WTC11 (cell line): Measurements from ENCODE around the gene NFATC2IP. TPM values are rescaled to one million over a fixed set of nuclear protein-coding genes. Genes with fewer than 3 reads are reported as not detected.

Source experiments
- ATAC-seq: fragments of 200-7000 bp; cut with Tn5 transposase; 2 replicates; pipeline ENCODE4 v1.10.0; 2021; ENCODE audit warnings: mild to moderate bottlenecking, moderate library complexity
- CTCF ChIA-PET: fragments of 300-600 bp; sonication (Branson Sonifier 250); formaldehyde crosslinking; loops from one replicate; lab custom pipeline; 2021; ENCODE audit warnings: antibody characterized with exemption; lab: Charles Lee
- POLR2A ChIA-PET: fragments of 350-600 bp; sonication (Branson Sonifier 250); formaldehyde crosslinking; loops from one replicate; lab custom pipeline; 2021; ENCODE audit warnings: antibody characterized with exemption; lab: Charles Lee
- DNase-seq: peaks from one replicate; pipeline ENCODE4 v3.0.0; 2021; ENCODE audit warnings: low spot score
- H3K27ac Mint-ChIP-seq: 2 replicates; pipeline ENCODE4 v1.8.0; 2021; ENCODE audit warnings: mixed read lengths
- H3K27me3 Mint-ChIP-seq: 2 replicates; pipeline ENCODE4 v1.8.0; 2021; ENCODE audit warnings: low read depth, mild to moderate bottlenecking, moderate library complexity, mixed read lengths
- H3K36me3 Mint-ChIP-seq: 2 replicates; pipeline ENCODE4 v1.8.0; 2021; ENCODE audit warnings: mixed read lengths
- H3K4me1 Mint-ChIP-seq: 2 replicates; pipeline ENCODE4 v1.8.0; 2022; ENCODE audit warnings: mixed read lengths
- H3K4me3 Mint-ChIP-seq: 2 replicates; pipeline ENCODE4 v1.8.0; 2021; ENCODE audit warnings: mild to moderate bottlenecking, moderate library complexity, mixed read lengths
- H3K9me3 Mint-ChIP-seq: 2 replicates; pipeline ENCODE4 v1.8.0; 2021; ENCODE audit warnings: mixed read lengths
- CREM ChIP-seq: sonication (generic); formaldehyde crosslinking; IDR thresholded peaks from 2 replicates; pipeline ENCODE4 v1.8.1; 2022; ENCODE audit warnings: mild to moderate bottlenecking, missing genetic modification reagents, moderate library complexity
- JAZF1 ChIP-seq: fragments of 250-450 bp; sonication (Bioruptor Pico); IDR thresholded peaks from 2 replicates; pipeline ENCODE4 v1.9.0; 2021; ENCODE audit warnings: moderate library complexity, mild to moderate bottlenecking, inconsistent platforms
- NFATC4 ChIP-seq: fragments of 250-450 bp; sonication (Bioruptor Pico); IDR thresholded peaks from 2 replicates; pipeline ENCODE4 v1.9.0; 2021; ENCODE audit warnings: mild to moderate bottlenecking
- NFE2L1 ChIP-seq: sonication (generic); formaldehyde crosslinking; IDR thresholded peaks from 2 replicates; pipeline ENCODE4 v1.8.1; 2023; ENCODE audit warnings: missing genetic modification reagents
- PRRX2 ChIP-seq: fragments of 250-450 bp; sonication (Bioruptor Pico); IDR thresholded peaks from 2 replicates; pipeline ENCODE4 v1.8.0; 2021; ENCODE audit warnings: mild to moderate bottlenecking
- SMAD4 ChIP-seq: sonication (generic); formaldehyde crosslinking; IDR thresholded peaks from 2 replicates; pipeline ENCODE4 v1.8.0; 2022; ENCODE audit warnings: mild to moderate bottlenecking, missing genetic modification reagents
- SOX15 ChIP-seq: fragments of 250-450 bp; sonication (Bioruptor Pico); IDR thresholded peaks from 2 replicates; pipeline ENCODE4 v1.9.0; 2021; ENCODE audit warnings: mild to moderate bottlenecking
- SP1 ChIP-seq: sonication (generic); formaldehyde crosslinking; conservative IDR thresholded peaks from 2 replicates; pipeline ENCODE4 v1.8.1; 2022; ENCODE audit warnings: missing genetic modification reagents
- TCF7 ChIP-seq: sonication (generic); formaldehyde crosslinking; IDR thresholded peaks from 2 replicates; pipeline ENCODE4 v1.8.0; 2022; ENCODE audit warnings: mild to moderate bottlenecking, low read depth, missing genetic modification reagents, moderate library complexity
- total RNA-seq: library from RNA; stranded (reverse); gene quantifications from 3 replicates; pipeline ENCODE4 v1.2.3, GENCODE V29; 2021
- TF ChIP-seq, protein P1 (sequence below): sonication (generic); formaldehyde crosslinking; IDR thresholded peaks from 2 replicates; pipeline ENCODE4 v1.8.0; 2023; ENCODE audit warnings: missing genetic modification reagents
- TF ChIP-seq, protein P2 (sequence below): sonication (generic); formaldehyde crosslinking; IDR thresholded peaks from 2 replicates; pipeline ENCODE4 v1.8.1; 2023; ENCODE audit warnings: mild to moderate bottlenecking, missing genetic modification reagents, moderate library complexity
- TF ChIP-seq, protein P3 (sequence below): sonication (generic); formaldehyde crosslinking; conservative IDR thresholded peaks from 2 replicates; pipeline ENCODE4 v1.8.1; 2022; ENCODE audit warnings: mild to moderate bottlenecking, missing genetic modification reagents
- TF ChIP-seq, protein P4 (sequence below): sonication (generic); formaldehyde crosslinking; IDR thresholded peaks from 2 replicates; pipeline ENCODE4 v1.8.1; 2022; ENCODE audit warnings: mild to moderate bottlenecking, missing genetic modification reagents, moderate library complexity, borderline replicate concordance
- TF ChIP-seq, protein P5 (sequence below): sonication (generic); formaldehyde crosslinking; IDR thresholded peaks from 2 replicates; pipeline ENCODE4 v1.8.0; 2022; ENCODE audit warnings: mild to moderate bottlenecking, missing genetic modification reagents
- TF ChIP-seq, protein P6 (sequence below): fragments of 250-450 bp; sonication (Bioruptor Pico); IDR thresholded peaks from 2 replicates; pipeline ENCODE4 v1.9.0; 2021; ENCODE audit warnings: mild to moderate bottlenecking
- TF ChIP-seq, protein P7 (sequence below): fragments of 250-450 bp; sonication (Bioruptor Pico); IDR thresholded peaks from 2 replicates; pipeline ENCODE4 v1.9.0; 2021; ENCODE audit warnings: mild to moderate bottlenecking
- TF ChIP-seq, protein P8 (sequence below): fragments of 250-450 bp; sonication (Bioruptor Pico); IDR thresholded peaks from 2 replicates; pipeline ENCODE4 v2.1.2; 2022; ENCODE audit warnings: mild to moderate bottlenecking, moderate library complexity

Gene NFATC2IP
- total RNA-seq, 1 experiment from 2014 or later: 66.6 TPM

DNA sequence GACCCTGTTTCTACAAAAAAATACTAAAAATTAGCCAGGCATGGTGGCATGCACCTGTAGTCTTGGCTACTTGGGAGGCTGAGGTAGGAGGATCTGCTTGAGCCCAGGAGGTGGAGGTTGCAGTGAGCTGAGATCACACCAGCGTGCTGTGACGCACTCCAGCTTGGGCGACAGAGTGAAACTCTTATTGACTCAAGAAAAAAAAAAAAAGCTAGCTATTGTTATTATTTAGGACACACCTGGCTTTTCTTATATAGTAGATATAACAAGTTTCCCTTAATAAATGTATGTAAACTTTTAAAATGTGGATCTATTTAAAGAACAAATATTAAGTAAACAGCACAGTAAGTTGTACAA is 27.5 kb upstream of the NFATC2IP start:
- CTCF ChIA-PET: interaction anchor here (0.6 to 3.3 kb wide), 10 partner anchors 11 to 191 kb away, joined by 3 to 16 read pairs (median 4); partner anchors contain the start of gene NFATC2IP
- Mint-ChIP-seq H3K27me3 (peaks cover 3% of the 10 kb centered on the region; the same call in 1 of the 2 replicates), H3K4me1 (peaks cover 14% of the 10 kb centered on the region), H3K9me3 (no peaks in the 10 kb centered on the region), H3K27ac (peak overlapping the region; percentile 74), H3K4me3 (peak overlapping the region; percentile 97), H3K36me3 (peaks cover 14% of the 10 kb centered on the region)
- ATAC-seq (no peak), DNase-seq (no peak)
- TF ChIP-seq, protein P1, sequence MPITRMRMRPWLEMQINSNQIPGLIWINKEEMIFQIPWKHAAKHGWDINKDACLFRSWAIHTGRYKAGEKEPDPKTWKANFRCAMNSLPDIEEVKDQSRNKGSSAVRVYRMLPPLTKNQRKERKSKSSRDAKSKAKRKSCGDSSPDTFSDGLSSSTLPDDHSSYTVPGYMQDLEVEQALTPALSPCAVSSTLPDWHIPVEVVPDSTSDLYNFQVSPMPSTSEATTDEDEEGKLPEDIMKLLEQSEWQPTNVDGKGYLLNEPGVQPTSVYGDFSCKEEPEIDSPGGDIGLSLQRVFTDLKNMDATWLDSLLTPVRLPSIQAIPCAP (CRISPR knock-in tag): no peak
- TF ChIP-seq, protein P2, sequence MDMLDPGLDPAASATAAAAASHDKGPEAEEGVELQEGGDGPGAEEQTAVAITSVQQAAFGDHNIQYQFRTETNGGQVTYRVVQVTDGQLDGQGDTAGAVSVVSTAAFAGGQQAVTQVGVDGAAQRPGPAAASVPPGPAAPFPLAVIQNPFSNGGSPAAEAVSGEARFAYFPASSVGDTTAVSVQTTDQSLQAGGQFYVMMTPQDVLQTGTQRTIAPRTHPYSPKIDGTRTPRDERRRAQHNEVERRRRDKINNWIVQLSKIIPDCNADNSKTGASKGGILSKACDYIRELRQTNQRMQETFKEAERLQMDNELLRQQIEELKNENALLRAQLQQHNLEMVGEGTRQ: no peak
- TF ChIP-seq, protein P3, sequence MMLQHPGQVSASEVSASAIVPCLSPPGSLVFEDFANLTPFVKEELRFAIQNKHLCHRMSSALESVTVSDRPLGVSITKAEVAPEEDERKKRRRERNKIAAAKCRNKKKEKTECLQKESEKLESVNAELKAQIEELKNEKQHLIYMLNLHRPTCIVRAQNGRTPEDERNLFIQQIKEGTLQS (CRISPR knock-in tag): no peak
- TF ChIP-seq PRRX2 (CRISPR knock-in tag) (no peak), TCF7 (CRISPR knock-in tag) (no peak), SOX15 (CRISPR knock-in tag) (no peak), NFE2L1 (CRISPR knock-in tag) (no peak), NFATC4 (CRISPR knock-in tag) (no peak), JAZF1 (no peak), SP1 (CRISPR knock-in tag) (no peak), CREM (no peak), SMAD4 (no peak)
- TF ChIP-seq, protein P4, sequence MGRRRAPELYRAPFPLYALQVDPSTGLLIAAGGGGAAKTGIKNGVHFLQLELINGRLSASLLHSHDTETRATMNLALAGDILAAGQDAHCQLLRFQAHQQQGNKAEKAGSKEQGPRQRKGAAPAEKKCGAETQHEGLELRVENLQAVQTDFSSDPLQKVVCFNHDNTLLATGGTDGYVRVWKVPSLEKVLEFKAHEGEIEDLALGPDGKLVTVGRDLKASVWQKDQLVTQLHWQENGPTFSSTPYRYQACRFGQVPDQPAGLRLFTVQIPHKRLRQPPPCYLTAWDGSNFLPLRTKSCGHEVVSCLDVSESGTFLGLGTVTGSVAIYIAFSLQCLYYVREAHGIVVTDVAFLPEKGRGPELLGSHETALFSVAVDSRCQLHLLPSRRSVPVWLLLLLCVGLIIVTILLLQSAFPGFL (CRISPR knock-in tag): no peak
- TF ChIP-seq, protein P5, sequence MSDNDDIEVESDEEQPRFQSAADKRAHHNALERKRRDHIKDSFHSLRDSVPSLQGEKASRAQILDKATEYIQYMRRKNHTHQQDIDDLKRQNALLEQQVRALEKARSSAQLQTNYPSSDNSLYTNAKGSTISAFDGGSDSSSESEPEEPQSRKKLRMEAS (CRISPR knock-in tag): no peak
- TF ChIP-seq, protein P6, sequence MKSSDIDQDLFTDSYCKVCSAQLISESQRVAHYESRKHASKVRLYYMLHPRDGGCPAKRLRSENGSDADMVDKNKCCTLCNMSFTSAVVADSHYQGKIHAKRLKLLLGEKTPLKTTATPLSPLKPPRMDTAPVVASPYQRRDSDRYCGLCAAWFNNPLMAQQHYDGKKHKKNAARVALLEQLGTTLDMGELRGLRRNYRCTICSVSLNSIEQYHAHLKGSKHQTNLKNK: no peak
- TF ChIP-seq, protein P7, sequence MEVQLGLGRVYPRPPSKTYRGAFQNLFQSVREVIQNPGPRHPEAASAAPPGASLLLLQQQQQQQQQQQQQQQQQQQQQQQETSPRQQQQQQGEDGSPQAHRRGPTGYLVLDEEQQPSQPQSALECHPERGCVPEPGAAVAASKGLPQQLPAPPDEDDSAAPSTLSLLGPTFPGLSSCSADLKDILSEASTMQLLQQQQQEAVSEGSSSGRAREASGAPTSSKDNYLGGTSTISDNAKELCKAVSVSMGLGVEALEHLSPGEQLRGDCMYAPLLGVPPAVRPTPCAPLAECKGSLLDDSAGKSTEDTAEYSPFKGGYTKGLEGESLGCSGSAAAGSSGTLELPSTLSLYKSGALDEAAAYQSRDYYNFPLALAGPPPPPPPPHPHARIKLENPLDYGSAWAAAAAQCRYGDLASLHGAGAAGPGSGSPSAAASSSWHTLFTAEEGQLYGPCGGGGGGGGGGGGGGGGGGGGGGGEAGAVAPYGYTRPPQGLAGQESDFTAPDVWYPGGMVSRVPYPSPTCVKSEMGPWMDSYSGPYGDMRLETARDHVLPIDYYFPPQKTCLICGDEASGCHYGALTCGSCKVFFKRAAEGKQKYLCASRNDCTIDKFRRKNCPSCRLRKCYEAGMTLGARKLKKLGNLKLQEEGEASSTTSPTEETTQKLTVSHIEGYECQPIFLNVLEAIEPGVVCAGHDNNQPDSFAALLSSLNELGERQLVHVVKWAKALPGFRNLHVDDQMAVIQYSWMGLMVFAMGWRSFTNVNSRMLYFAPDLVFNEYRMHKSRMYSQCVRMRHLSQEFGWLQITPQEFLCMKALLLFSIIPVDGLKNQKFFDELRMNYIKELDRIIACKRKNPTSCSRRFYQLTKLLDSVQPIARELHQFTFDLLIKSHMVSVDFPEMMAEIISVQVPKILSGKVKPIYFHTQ: no peak
- TF ChIP-seq, protein P8, sequence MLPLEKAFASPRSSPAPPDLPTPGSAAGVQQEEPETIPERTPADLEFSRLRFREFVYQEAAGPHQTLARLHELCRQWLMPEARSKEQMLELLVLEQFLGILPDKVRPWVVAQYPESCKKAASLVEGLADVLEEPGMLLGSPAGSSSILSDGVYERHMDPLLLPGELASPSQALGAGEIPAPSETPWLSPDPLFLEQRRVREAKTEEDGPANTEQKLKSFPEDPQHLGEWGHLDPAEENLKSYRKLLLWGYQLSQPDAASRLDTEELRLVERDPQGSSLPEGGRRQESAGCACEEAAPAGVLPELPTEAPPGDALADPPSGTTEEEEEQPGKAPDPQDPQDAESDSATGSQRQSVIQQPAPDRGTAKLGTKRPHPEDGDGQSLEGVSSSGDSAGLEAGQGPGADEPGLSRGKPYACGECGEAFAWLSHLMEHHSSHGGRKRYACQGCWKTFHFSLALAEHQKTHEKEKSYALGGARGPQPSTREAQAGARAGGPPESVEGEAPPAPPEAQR (CRISPR knock-in tag): no peak
- POLR2A ChIA-PET: interaction anchor here (1.9 kb wide), 1 partner anchor 60 kb away, joined by 8 read pairs; the partner anchor contains the start of gene SH2B1
